ENCODE measurements around the gene MAPK8.

The MAPK8 gene

DNA sequence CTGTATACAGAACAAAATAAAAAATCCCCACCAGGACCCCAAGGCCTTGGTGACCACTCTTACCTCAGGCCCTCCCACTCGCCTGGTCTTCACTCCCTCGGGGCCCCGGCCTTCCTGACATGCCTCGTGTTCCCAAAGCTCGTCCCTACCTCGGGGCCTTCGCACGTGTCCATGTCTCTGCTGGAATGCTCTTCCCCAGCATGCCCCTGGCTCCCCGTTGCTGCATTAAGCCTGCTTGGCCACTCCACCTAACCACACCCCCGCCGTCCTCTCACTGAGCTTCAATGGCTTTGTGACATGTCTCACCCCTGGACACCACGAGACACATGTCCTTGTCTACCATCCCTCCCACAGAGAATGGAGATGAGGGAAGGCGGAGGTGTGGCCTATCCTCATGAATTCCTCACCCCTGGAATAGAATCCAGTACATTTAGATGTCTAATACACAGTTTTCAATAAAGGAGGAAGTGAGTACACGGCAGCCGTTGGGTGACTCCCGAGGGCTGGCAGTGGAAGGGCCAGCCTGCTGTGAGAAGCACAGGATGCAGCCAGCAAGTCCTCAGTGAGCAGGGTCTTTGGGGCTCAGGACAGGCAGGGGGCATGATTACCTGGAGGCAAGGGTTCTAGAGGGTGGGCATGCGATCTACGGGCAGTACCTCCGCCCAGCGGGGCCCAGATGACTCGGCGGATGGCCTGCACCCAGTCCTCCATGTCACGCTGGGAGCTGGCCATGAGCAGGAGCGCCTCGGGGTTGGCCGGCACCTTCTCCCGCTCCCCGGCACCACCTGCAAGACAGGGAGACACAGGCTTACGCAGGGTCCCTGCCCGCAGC, 172.7 kb downstream of the MAPK8 start:
- no peak for FAIRE-seq

DNA sequence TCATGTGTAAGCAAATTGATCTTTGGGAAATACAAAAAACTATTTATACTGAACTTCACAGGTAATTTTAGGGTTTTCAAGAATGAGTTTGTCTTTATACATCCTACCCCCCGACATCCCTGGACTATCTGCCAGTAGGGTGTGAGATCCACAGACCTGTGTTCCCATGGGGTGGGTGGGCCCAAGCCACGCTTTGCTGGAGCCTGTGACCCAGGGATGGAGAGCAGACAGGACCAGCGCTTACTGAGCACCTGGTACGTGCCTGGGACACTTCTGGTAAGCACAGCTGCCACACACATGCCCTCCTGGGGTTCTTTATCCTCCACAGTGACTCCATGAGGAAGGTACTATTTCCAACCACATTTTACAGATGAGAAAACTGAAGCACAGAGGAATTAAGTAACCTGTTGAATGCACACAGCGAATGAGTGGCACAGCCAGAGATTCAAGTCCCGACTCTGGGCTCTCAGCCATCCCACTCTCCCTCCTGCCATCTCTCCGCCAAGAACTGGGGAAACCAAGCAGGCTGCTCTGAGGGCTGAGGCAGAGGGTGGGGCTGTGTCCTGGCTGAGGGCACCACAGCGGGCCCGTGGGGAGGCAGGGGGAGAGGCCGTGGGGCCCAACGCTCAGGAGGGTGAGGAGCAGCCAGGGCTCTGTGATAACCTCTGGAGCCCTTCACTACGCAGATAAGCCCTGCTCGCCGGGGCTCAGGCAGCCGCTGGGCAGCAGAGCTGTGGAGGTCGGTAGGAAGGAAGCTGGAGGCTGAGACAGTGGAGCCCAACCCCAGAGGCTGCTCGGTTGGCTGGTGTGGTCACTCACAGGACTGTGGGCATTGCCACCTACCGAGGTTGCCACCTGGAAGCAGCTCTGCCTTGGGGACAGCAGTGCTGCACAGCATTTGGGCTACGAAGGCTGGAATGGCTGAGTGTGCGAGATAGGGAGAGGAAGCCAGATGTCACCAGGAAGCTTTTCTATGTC, 174.2 kb downstream of the MAPK8 start:
- no peak for FAIRE-seq

DNA sequence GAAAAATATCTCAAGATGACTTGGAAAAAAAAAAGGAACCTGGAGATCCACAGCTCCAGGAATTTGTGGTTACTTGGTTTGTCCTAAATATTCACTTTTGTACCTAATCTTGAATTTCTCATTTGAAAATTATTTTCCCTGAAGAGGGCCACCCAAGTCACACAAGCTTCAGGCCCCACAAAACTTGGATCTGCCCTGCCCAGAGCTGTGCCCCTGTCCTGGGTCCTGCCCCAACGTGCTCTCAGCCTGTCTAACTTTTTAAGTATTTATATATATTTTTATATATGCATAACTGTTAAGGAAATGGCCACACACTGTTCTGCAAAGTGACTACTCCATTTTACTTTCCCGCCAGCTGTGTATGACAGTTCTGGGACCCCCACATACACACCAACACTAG, 174.9 kb downstream of the MAPK8 start:
- FAIRE-seq = no peak

DNA sequence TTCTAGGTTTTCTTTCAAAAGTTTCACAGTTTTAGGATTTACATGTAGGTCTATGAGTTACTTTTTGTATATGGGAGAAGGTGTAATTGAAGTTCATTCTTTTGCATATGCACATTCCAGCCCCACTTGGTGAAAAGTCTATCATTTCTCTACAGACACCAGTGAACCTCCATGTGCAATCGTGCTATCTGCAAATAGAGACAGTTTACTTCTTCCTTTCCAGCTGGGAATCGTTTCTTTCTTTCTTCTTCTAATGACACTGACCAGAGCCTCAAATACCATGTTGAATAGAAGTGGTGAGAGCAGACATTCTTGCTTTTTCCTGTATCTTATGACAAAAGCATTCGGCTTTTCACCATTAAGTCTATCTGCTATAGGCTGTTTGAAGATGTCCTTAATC, 175.7 kb downstream of the MAPK8 start:
- FAIRE-seq = no peak

DNA sequence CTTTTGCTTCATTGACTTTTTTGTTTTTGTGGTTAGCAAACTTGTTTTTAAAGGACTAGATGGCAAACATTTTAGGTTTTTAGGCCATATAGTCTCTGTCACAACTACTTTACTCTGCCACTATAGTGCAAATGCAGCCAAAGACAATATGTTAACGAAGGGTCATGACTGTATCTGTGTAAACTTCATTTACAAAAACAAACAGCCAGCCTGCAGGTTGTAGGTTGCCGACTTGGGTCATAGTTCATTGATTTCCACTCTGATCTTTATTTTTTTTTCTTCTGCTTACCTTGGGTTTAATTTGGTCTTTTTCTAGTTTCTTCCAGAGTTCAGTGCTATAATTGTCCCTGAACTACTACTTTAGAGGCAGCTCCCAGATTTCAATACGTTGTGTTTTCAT, 178.4 kb downstream of the MAPK8 start:
- FAIRE-seq = no peak

DNA sequence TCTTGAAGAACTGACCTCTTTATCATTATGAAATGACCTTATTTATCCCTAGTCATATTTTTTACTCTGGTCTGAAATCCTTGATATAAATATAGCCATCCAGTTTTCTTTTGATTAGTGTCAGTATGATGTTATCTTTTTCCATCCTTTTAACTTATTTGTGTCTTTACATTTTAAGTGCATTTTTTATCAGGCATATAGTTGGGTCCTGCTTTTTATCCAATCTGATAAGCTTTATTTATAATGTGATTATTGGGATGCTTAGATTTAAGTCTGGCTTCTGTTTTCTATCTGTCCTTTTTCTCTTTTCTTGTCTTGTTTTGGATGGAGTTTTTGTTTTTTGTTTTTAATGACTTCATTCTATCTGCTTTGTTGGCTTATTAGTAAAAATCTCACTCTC, 179.2 kb downstream of the MAPK8 start:
- no peak for FAIRE-seq

DNA sequence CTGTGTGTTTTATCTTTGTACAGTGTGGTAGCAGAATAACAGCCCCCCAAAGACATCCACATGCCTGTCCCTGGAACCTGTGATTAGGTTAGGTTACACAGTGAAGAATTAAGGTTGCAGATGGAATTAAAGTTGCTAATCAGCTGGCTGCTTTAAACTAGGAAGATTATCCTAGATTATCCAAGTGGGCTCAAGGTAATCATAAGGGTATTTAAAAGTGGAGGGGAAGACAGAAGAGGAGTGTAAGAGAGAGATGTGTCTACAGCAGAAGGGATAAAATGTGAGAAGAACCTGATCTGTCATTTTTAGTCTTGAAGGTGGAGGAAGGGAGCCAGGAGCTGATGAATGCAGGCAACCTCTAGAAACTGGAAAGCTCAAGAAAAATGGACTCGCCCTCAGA, 180.8 kb downstream of the MAPK8 start:
- no peak for FAIRE-seq
